A673 (cell line): Measurements from ENCODE around the gene LRRC72.

Source experiments
- EZH2 ChIP-seq: fragments of 200-600 bp; sonication (generic); IDR thresholded peaks from 2 replicates; pipeline ENCODE4 v1.6.1; 2017; ENCODE audit warnings: borderline replicate concordance, low read depth, mild to moderate bottlenecking, mixed read lengths, antibody characterized with exemption, low read length; ENCODE audit not compliant: poor library complexity, severe bottlenecking
- TF ChIP-seq, protein P1 (sequence below): fragments of 300-800, 200-600 bp; sonication (generic); conservative IDR thresholded peaks from 2 replicates; pipeline ENCODE4 v1.5.1; 2017; ENCODE audit warnings: low read depth, mild to moderate bottlenecking, antibody characterized with exemption, low read length, moderate library complexity, mixed read lengths

- TF ChIP-seq, protein P1, sequence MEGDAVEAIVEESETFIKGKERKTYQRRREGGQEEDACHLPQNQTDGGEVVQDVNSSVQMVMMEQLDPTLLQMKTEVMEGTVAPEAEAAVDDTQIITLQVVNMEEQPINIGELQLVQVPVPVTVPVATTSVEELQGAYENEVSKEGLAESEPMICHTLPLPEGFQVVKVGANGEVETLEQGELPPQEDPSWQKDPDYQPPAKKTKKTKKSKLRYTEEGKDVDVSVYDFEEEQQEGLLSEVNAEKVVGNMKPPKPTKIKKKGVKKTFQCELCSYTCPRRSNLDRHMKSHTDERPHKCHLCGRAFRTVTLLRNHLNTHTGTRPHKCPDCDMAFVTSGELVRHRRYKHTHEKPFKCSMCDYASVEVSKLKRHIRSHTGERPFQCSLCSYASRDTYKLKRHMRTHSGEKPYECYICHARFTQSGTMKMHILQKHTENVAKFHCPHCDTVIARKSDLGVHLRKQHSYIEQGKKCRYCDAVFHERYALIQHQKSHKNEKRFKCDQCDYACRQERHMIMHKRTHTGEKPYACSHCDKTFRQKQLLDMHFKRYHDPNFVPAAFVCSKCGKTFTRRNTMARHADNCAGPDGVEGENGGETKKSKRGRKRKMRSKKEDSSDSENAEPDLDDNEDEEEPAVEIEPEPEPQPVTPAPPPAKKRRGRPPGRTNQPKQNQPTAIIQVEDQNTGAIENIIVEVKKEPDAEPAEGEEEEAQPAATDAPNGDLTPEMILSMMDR: no peak
- no peak for TF ChIP-seq EZH2
Measured at GRCh38 chr7:16504019-16504418, 22.6 kb upstream of the LRRC72 start.
